NCI-H2029 treated with DMSO at 0.1 percent for 48 hours (cell line): ENCODE results near the gene OSBPL1A.
"Not testable (repeated sequence)": the region's sequence is repeated elsewhere in the genome, so short reads cannot be mapped to it uniquely, and the experiment has no call there.

Experiments used
- DNase-seq: peaks from one replicate; lab custom pipeline; 2025; lab: John Stamatoyannopoulos, UW

OSBPL1A gene

GRCh38 chr18:24397131-24397693 lies 412 bp downstream of the OSBPL1A start:
- peak; percentile 1 for DNase-seq

DNA sequence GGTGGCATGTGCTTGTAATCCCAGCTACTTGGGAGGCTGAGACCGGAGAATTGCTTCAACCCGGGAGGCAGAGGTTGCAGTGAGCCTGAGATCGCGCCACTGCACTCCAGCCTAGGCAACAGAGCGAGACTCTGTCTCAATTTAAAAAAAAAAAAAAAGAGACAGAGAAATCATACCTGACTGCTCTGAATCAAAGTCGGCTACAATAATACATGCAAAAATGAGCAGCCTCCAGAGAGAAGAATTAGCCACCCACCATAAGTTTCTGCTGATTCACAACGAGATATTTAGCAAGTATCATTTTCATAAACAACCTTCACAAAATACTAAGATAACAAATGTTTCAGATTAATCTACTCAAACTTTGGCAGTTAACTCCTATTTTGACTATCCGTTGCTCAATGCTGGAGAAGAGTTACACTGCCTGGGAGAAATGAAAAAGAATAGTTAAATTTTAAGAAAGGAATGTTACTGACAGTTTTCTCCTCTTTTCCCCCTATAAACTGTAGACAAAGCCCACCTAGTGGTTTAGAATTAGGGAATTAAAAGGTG lies 1.5 kb downstream of the OSBPL1A start:
- DNase-seq: no peak

DNA sequence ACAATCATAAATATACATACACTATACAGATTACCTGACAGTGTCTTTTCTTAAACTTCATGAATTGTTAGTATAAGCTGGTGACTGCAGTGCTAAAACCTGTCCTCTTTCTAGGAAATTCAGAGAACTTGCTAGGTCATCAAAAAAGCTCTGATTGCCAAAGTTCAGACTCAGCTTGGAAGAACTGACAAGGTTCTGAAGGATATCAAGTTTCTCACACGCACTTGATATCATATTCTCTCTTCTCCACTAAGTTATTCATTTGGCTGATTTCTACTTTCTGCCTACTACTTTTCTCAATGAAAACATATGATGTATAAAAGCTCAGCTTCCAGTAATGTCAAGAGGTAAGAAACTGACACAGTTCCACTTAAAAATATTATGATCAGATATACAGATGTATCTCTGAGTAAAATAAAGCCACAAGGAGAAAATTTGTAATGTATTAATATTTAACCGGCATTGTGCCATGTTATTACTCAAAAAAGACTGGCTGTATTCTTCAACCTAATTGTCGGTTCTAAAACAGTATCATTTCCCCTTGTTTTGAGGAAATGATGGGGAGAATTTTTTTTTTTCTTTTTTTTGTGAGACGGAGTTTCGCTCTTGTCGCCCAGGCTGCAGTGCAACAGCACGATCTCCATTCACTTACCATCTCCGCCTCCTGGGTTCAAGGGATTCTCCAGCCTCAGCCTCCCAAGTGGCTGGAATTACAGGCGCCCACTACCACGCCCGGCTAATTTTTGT lies 2.4 kb downstream of the OSBPL1A start:
- DNase-seq: no peak

GRCh38 chr18:24388957-24389356 lies 8.7 kb downstream of the OSBPL1A start:
- no peak for DNase-seq

- DNase-seq: no peak
Observed at GRCh38 chr18:24386681-24387080, 10.9 kb downstream of the OSBPL1A start.

DNA sequence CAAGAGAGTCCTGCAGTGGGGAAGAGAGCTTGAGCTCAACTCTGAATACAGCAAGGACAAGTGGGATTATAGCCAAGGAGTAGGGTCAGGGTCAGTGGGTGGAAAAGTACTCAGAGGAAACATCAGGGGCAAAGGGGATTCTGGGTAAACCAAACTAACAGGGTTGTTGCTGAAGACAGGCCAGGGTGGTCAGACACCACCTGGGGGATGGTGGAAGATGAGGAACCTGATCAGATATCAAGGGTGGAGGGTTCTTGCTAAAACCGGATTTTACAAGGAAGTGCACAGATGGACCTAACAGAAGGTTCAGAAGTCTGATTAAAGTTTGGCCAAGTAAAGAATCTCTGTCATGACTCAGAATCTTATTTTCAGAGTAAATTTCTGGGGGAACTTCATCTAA lies 16.5 kb downstream of the OSBPL1A start:
- DNase-seq: no peak

- no peak for DNase-seq
Observed at GRCh38 chr18:24380163-24380747, 17.4 kb downstream of the OSBPL1A start.

GRCh38 chr18:24378598-24378997 lies 19.0 kb downstream of the OSBPL1A start:
- DNase-seq: no peak

DNA sequence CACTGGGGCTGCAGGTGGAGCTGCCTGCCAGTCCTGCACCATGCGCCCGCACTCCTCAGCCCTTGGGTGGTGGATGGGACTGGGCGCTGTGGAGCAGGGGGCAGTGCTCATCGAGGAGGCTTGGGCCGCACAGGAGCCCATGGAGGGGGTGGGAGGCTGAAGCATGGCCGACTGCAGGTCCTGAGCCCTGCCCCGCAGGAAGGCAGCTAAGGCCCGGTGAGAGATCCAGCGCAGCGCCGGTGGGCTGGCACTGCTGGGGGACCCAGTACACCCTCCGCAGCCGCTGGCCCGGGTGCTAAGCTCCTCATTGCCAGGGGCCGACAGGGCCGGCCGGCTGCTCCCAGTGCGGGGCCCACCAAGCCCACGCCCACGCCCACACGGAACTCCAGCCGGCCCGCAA lies 21.1 kb downstream of the OSBPL1A start:
- DNase-seq: not testable (repeated sequence)

DNA sequence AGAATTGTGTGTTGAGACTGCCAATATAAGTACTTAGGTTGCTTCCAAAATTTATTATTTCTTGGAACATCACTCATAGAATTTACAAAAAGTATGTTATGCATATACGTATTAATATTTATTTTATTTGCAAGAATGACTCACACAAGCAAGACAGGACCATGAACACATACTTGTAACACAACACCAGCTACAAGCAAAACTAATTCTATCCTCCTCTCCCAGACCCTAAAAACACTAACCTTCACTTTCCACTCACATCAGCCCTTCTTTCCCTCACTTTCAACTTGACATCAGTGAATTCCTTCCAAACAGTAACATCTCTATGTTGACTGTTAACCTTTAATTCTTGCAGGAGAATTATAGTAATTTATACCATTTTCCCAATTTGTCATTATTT lies 24.3 kb downstream of the OSBPL1A start:
- no peak for DNase-seq

GRCh38 chr18:24372279-24372872 lies 25.2 kb downstream of the OSBPL1A start:
- no peak for DNase-seq

DNA sequence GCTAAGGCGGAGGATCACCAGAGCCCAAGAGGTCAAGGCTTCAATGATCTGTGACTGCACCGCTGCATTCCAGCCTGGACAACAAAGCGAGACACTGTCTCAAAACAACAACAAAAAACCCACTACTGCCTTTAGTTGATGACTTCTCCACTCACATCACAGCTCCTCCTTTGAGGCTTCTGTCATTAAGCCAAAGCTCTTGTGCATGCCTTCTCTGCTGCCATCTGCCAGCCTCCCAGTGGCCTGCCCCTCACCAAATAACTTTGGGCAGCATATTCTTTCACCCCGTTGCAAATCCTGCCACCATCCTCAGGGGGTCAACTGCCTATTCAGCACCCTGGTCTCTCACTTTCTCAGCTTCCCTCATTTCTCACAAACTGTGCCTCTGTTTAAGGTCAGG lies 27.5 kb downstream of the OSBPL1A start:
- no peak for DNase-seq

- no peak for DNase-seq
Observed at GRCh38 chr18:24369426-24369825, 28.2 kb downstream of the OSBPL1A start.

DNA sequence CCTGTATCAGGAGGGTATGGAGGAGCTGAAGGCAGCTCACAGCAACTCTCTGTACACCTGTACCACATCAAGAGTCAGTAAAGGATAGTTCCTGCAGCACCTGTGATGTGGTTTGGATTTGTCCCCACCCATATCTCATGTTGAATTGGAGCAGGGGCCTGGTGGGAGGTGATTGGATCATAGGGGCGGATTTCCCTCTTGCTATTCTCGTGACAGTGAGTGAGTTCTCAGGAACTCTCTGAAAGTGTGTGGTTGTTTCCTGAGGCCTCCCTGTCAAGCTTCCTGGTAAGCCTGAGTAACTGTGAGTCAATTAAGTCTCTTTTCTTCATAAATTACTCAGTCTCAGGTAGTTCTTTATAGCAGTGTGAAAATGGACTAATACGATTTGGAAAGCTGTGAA lies 28.9 kb downstream of the OSBPL1A start:
- DNase-seq: no peak

DNA sequence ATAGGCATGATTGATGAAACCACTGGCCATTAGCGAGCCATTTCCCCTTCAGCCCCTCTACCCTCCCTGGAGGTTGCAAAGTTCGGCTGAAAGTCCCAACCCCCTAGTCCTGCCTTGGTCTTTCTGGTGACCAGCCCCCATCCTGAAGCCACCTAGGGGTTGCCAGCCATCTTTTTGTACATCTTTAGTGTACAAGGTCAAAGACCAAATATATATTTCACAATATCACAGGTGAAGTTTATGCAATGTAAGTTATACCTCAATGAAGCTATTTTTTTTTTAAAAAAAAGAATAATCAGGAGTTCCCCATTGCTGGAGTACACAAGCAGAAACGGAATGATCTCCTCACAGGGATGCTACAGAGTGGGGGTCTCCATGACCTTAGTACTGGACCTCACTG lies 31.3 kb downstream of the OSBPL1A start:
- no peak for DNase-seq

DNA sequence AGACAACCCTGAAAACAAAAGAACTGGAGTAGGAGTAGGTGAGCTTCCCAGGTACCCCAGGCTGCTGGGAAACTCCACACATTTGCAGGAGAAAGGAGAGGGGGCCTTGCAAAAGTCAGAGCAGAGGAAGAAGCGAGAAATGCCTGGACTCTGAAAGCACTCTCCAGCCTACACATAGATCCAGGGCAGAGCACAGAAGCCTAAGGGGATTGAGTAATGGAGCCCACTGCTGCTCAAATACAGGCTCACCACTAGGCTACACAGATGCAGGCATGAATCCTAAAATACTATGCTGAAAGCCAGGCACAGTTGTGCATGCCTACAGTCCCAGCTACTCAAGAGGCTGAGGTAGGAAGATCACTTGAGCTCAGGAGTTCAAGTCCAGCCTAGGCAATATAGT lies 33.4 kb downstream of the OSBPL1A start:
- no peak for DNase-seq

DNA sequence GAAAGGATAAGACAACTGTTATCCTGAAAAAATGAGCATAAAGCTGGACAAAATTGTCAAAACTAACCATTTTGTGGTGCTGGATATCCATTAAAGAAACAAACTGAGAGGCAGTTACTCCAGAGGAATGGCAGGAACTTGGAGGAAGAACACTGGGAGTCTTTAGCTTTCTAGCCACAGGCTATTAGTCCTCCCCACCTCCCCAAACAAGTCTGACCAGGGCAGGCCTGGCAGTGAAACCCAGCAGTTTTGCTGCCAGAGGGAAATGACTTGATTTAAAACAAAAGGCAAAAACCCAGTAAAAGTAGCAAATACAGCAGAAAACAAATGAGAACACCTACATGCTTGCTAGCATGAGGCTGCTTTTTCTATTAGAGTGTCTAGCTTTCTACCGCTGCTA lies 34.9 kb downstream of the OSBPL1A start:
- DNase-seq: no peak

- peak; percentile 34 for DNase-seq
Observed at GRCh38 chr18:24359787-24360530, 37.7 kb downstream of the OSBPL1A start.

GRCh38 chr18:24354278-24354677 lies 43.3 kb downstream of the OSBPL1A start:
- no peak for DNase-seq

- no peak for DNase-seq
Observed at GRCh38 chr18:24346254-24346653, 51.4 kb downstream of the OSBPL1A start.

GRCh38 chr18:24344509-24344908 lies 53.1 kb downstream of the OSBPL1A start:
- no peak for DNase-seq

DNA sequence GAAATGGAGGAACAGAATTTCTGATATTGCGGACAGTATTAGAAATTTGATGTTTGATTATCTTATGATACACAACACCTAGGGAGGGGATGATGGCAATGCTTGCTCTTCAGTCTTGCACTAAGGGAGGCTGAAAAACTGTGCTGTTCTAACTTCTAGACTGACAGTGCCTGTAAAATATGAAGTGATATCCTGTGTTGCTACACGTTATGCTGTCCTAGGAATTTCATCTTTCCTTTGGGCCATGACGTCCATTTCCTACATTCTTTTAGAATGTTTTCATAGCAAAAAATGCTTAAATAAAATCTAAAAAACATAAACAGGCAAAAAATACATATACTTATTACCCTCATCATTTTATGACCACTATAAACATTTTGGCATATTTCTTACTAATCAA lies 55.3 kb downstream of the OSBPL1A start:
- DNase-seq: no peak
